A673 (cell line): ENCODE measurements around the gene PCBP3. TPM values are rescaled to one million over a fixed set of nuclear protein-coding genes. Genes with fewer than 3 reads are reported as not detected.

Source experiments
- BruUV-seq: library from RNA; stranded (reverse); fragments of 400-500 nt; replicated peaks from 2 replicates; lab custom pipeline; 2021; lab: Mats Ljungman, UMichigan
- CTCF ChIA-PET: fragments of 300-600 bp; sonication (Branson Sonifier 250); formaldehyde crosslinking; loops from one replicate; lab custom pipeline; 2022; ENCODE audit warnings: antibody characterized with exemption; lab: Charles Lee
- POLR2A ChIA-PET: fragments of 300-600 bp; sonication (Branson Sonifier 250); formaldehyde crosslinking; loops from one replicate; lab custom pipeline; 2022; ENCODE audit warnings: antibody characterized with exemption; ENCODE audit not compliant: low non-redundant PET; lab: Charles Lee
- DNase-seq: peaks from one replicate; pipeline ENCODE4 v3.0.0-alpha.2; 2015; ENCODE audit warnings: low spot score
- H3K27ac ChIP-seq: fragments of 200-600 bp; sonication (generic); 2 replicates; pipeline ENCODE4 v1.5.1; 2016; ENCODE audit warnings: mixed run types, low read depth, mild to moderate bottlenecking, mixed read lengths, antibody characterized with exemption, low read length; ENCODE audit not compliant: poor library complexity, severe bottlenecking
- H3K27me3 ChIP-seq: fragments of 200-600 bp; sonication (generic); replicated peaks from 2 replicates; pipeline ENCODE4 v1.6.1; 2017; ENCODE audit warnings: mixed run types, low read depth, mild to moderate bottlenecking, mixed read lengths, antibody characterized with exemption, low read length; ENCODE audit not compliant: insufficient read depth, poor library complexity
- H3K36me3 ChIP-seq: fragments of 200-600 bp; sonication (generic); 2 replicates; pipeline ENCODE4 v1.6.1; 2016; ENCODE audit warnings: mixed run types, mild to moderate bottlenecking, mixed read lengths, antibody characterized with exemption, low read length; ENCODE audit not compliant: insufficient read depth, poor library complexity, severe bottlenecking
- H3K4me1 ChIP-seq: fragments of 200-600 bp; sonication (generic); 2 replicates; pipeline ENCODE4 v1.6.1; 2017; ENCODE audit warnings: mixed run types, mild to moderate bottlenecking, mixed read lengths, antibody characterized with exemption, low read length; ENCODE audit not compliant: insufficient read depth, poor library complexity, severe bottlenecking
- H3K4me3 ChIP-seq: fragments of 200-600 bp; sonication (generic); 2 replicates; pipeline ENCODE4 v1.5.1; 2016; ENCODE audit warnings: low read depth, mixed run types, mild to moderate bottlenecking, mixed read lengths, low read length; ENCODE audit not compliant: poor library complexity, severe bottlenecking
- H3K9me3 ChIP-seq: fragments of 200-600 bp; sonication (generic); 2 replicates; pipeline ENCODE4 v1.6.1; 2016; ENCODE audit warnings: mixed run types, low read depth, mild to moderate bottlenecking, mixed read lengths, antibody characterized with exemption, low read length; ENCODE audit not compliant: poor library complexity, severe bottlenecking
- EZH2 ChIP-seq: fragments of 200-600 bp; sonication (generic); IDR thresholded peaks from 2 replicates; pipeline ENCODE4 v1.6.1; 2017; ENCODE audit warnings: borderline replicate concordance, low read depth, mild to moderate bottlenecking, mixed read lengths, antibody characterized with exemption, low read length; ENCODE audit not compliant: poor library complexity, severe bottlenecking
- intact Hi-C: fragments of 100-400 bp; cut with micrococcal nuclease; formaldehyde crosslinking; loops from one replicate; pipeline ENCODE4 v1.10.0; 2022; ENCODE audit not compliant: unreplicated experiment
- total RNA-seq: library from RNA; stranded (reverse); gene quantifications from 2 replicates; pipeline ENCODE4 v1.2.3, GENCODE V29; 2021
- TF ChIP-seq, protein P1 (sequence below): fragments of 300-800, 200-600 bp; sonication (generic); conservative IDR thresholded peaks from 2 replicates; pipeline ENCODE4 v1.5.1; 2017; ENCODE audit warnings: low read depth, mild to moderate bottlenecking, antibody characterized with exemption, low read length, moderate library complexity, mixed read lengths

Gene PCBP3
- total RNA-seq, 1 experiment from 2014 or later, result 25.6 TPM

GRCh38 chr21:45796003-45796402, 152.5 kb downstream of the PCBP3 start:
- no peak overlapping the region for H3K4me3 ChIP-seq
- DNase-seq, result no peak
- CTCF ChIA-PET, result no interaction called here
- no peak overlapping the region for H3K27ac ChIP-seq
- no peaks in the 10 kb centered on the region for H3K4me1 ChIP-seq
- no peaks in the 10 kb centered on the region for H3K9me3 ChIP-seq
- intact Hi-C loops, result no loop called here
- H3K27me3 ChIP-seq, result no peaks in the 10 kb centered on the region
- POLR2A ChIA-PET, result no interaction called here
- H3K36me3 ChIP-seq, result no peaks in the 10 kb centered on the region
- no peak for TF ChIP-seq EZH2
- TF ChIP-seq, protein P1, sequence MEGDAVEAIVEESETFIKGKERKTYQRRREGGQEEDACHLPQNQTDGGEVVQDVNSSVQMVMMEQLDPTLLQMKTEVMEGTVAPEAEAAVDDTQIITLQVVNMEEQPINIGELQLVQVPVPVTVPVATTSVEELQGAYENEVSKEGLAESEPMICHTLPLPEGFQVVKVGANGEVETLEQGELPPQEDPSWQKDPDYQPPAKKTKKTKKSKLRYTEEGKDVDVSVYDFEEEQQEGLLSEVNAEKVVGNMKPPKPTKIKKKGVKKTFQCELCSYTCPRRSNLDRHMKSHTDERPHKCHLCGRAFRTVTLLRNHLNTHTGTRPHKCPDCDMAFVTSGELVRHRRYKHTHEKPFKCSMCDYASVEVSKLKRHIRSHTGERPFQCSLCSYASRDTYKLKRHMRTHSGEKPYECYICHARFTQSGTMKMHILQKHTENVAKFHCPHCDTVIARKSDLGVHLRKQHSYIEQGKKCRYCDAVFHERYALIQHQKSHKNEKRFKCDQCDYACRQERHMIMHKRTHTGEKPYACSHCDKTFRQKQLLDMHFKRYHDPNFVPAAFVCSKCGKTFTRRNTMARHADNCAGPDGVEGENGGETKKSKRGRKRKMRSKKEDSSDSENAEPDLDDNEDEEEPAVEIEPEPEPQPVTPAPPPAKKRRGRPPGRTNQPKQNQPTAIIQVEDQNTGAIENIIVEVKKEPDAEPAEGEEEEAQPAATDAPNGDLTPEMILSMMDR, result no peak
- BruUV-seq, result no TSS peak

- no peaks in the 10 kb centered on the region for H3K9me3 ChIP-seq
- CTCF ChIA-PET, result no interaction called here
- intact Hi-C loops, result no loop called here
- H3K36me3 ChIP-seq, result no peaks in the 10 kb centered on the region
- TF ChIP-seq, protein P1, result no peak
- no peak for TF ChIP-seq EZH2
- no TSS peak for BruUV-seq
- no peak for DNase-seq
- H3K4me1 ChIP-seq, result no peaks in the 10 kb centered on the region
- POLR2A ChIA-PET, result no interaction called here
- no peak overlapping the region for H3K27ac ChIP-seq
- no peaks in the 10 kb centered on the region for H3K27me3 ChIP-seq
- H3K4me3 ChIP-seq, result no peak overlapping the region
These were observed 153.8 kb downstream of the PCBP3 start for GRCh38 chr21:45797338-45797737.

DNA sequence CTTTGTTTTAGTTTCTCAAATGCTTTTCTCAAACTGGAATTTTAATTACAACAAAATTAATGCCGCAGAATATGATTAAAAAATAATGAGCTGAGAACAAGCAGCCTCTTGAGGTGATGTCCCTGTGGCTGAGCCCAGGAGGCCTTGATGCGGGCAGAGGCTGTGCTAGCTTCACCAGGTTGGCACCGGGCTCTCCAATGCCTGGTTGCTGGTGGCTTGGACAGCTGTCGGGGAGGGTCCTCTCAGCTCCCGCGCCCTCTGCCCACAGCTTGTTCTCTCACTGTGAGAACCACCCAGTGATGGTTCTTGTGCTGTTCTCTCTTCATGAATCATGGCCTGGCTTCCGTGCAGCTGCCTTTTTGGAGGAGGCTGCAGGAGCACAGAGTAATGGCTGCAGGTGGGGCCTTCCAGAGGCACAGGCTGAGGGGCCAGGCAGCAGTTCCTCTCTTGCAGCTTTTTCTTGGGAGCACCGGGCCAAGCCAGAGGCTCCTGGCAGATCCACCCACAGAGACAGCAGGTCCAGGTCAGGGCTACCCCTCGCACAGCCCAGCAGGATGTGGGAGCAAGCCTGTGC, 156.3 kb downstream of the PCBP3 start:
- Histone ChIP-seq H3K27me3 (no peaks in the 10 kb centered on the region), H3K27ac (no peak overlapping the region), H3K4me3 (no peak overlapping the region), H3K4me1 (no peaks in the 10 kb centered on the region), H3K36me3 (no peaks in the 10 kb centered on the region), H3K9me3 (no peaks in the 10 kb centered on the region)
- DNase-seq, result no peak
- ChIA-PET POLR2A (no interaction called here), CTCF (no interaction called here)
- intact Hi-C loops, result no loop called here
- TF ChIP-seq, protein P1, result no peak
- TF ChIP-seq EZH2, result no peak
- BruUV-seq, result no TSS peak
